HCT116 (cell line): ENCODE measurements around the gene ZNF300. TPM values are rescaled to one million over a fixed set of nuclear protein-coding genes. Genes with fewer than 3 reads are reported as not detected.
A peak's percentile ranks its signal among the peaks of the same experiment; 100 is the strongest.

Experiments
- ATAC-seq: fragments of 200-7000 bp; cut with Tn5 transposase; 2 replicates; pipeline ENCODE4 v1.9.1; 2020; ENCODE audit warnings: mild to moderate bottlenecking, moderate library complexity
- Bru-seq: library from RNA; stranded (reverse); fragments of 400-500 nt; gene quantifications from one replicate; lab custom pipeline; 2021; lab: Mats Ljungman, UMichigan
- BruChase-seq, 2 experiments: library from RNA; stranded (reverse); fragments of 400-500 nt; gene quantifications; one replicate each; lab custom pipeline; 2021; lab: Mats Ljungman, UMichigan
- BruUV-seq: library from RNA; stranded (reverse); fragments of 400-500 nt; replicated peaks from 2 replicates; lab custom pipeline; 2021; lab: Mats Ljungman, UMichigan
- CTCF ChIA-PET: fragments of 300-600 bp; sonication (Branson Sonifier 250); formaldehyde crosslinking; loops from one replicate; lab custom pipeline; 2021; ENCODE audit warnings: antibody characterized with exemption; lab: Charles Lee
- POLR2A ChIA-PET: fragments of 300-600, 350-600 bp; sonication (Branson Sonifier 250); formaldehyde crosslinking; loops from one replicate; lab custom pipeline; 2021; ENCODE audit warnings: antibody characterized with exemption; lab: Charles Lee
- RAD21 ChIA-PET, 2 experiments: fragments of 300-600 bp; sonication (Branson Sonifier 250); formaldehyde crosslinking; loops; one replicate each; lab custom pipeline; 2023; ENCODE audit warnings: low total read pairs in 2 of 2; ENCODE audit not compliant: uncharacterized antibody in 2 of 2, unreplicated experiment in 2 of 2, low non-redundant PET in 1 of 2; lab: Charles Lee
- DNase-seq: peaks from one replicate; pipeline ENCODE4 v3.0.0-alpha.2; 2010; ENCODE audit warnings: low read depth, low spot score
- H2AFZ ChIP-seq: fragments of 200-600 bp; shearing (Covaris generic), sonication (generic); 2 replicates; pipeline ENCODE4 v1.6.1; 2017; ENCODE audit warnings: low read depth, mixed run types, mixed read lengths, antibody characterized with exemption, low read length; ENCODE audit not compliant: poor library complexity, severe bottlenecking
- H3K27ac ChIP-seq: 2 replicates; pipeline ENCODE4 v1.5.1; 2012; ENCODE audit warnings: low read depth, low read length
- H3K27me3 ChIP-seq: fragments of 200-600 bp; sonication (generic); 2 replicates; pipeline ENCODE4 v1.6.1; 2016; ENCODE audit warnings: mixed run types, low read length, mixed read lengths; ENCODE audit not compliant: insufficient read depth
- H3K36me3 ChIP-seq, 2 experiments: fragments of 200-500 bp in 1 of 2; fragments of 200-600 bp in 1 of 2; sonication (Bioruptor generic) in 1 of 2; sonication (generic) in 1 of 2; 2 replicates each; pipeline versions ENCODE4 v1.5.1 to v1.6.1; 2014 to 2016; ENCODE audit warnings: low read length in 2 of 2, inconsistent platforms in 1 of 2, mixed read lengths in 1 of 2, mixed run types in 1 of 2; ENCODE audit not compliant: insufficient read depth in 2 of 2, control insufficient read depth in 1 of 2
- H3K4me1 ChIP-seq, 2 experiments: fragments of 200-600 bp in 1 of 2; sonication (generic) in 1 of 2; 2 replicates each; pipeline versions ENCODE4 v1.5.1 to v1.6.1; 2012 to 2017; ENCODE audit warnings: low read length in 2 of 2, inconsistent platforms in 1 of 2, mild to moderate bottlenecking in 1 of 2, mixed read lengths in 1 of 2, mixed run types in 1 of 2, moderate library complexity in 1 of 2; ENCODE audit not compliant: insufficient read depth in 2 of 2, control insufficient read depth in 1 of 2
- H3K4me2 ChIP-seq: fragments of 200-600 bp; sonication (generic); 2 replicates; pipeline ENCODE4 v1.6.1; 2017; ENCODE audit warnings: mixed run types, low read length, mixed read lengths
- H3K4me3 ChIP-seq, 2 experiments: fragments of 200-600 bp in 1 of 2; sonication (generic) in 1 of 2; replicated peaks in 1 of 2; 2 replicates each; pipeline ENCODE4 v1.5.1; 2011 to 2016; ENCODE audit warnings: low read length in 2 of 2, control low read depth in 1 of 2, low read depth in 1 of 2, mild to moderate bottlenecking in 1 of 2, mixed read lengths in 1 of 2, mixed run types in 1 of 2
- H3K79me2 ChIP-seq: fragments of 200-600 bp; sonication (generic); 2 replicates; pipeline ENCODE4 v1.6.1; 2017; ENCODE audit warnings: mild to moderate bottlenecking, mixed run types, low read length, moderate library complexity, mixed read lengths; ENCODE audit not compliant: insufficient read depth
- H3K9ac ChIP-seq: fragments of 200-600 bp; sonication (generic); 2 replicates; pipeline ENCODE4 v1.6.1; 2016; ENCODE audit warnings: low read length, mixed read lengths
- H3K9me2 ChIP-seq: fragments of 200-600 bp; sonication (generic), shearing (Covaris generic); 2 replicates; pipeline ENCODE4 v1.6.1; 2017; ENCODE audit warnings: mixed run types, mild to moderate bottlenecking, moderate library complexity; ENCODE audit not compliant: insufficient read depth
- H3K9me3 ChIP-seq, 2 experiments: fragments of 200-500 bp in 1 of 2; fragments of 200-600 bp in 1 of 2; sonication (Bioruptor generic) in 1 of 2; sonication (generic) in 1 of 2; 2 replicates each; pipeline ENCODE4 v1.6.1; 2014 to 2017; ENCODE audit warnings: low read length in 2 of 2, mixed read lengths in 2 of 2, inconsistent platforms in 1 of 2, low read depth in 1 of 2, mild to moderate bottlenecking in 1 of 2, mixed run types in 1 of 2, moderate library complexity in 1 of 2; ENCODE audit not compliant: control insufficient read depth in 1 of 2, insufficient read depth in 1 of 2
- H4K20me1 ChIP-seq: fragments of 200-600 bp; sonication (generic), shearing (Covaris generic); 2 replicates; pipeline ENCODE4 v1.6.1; 2017; ENCODE audit warnings: mixed run types, mild to moderate bottlenecking, moderate library complexity; ENCODE audit not compliant: insufficient read depth
- CBX3 ChIP-seq: IDR thresholded peaks from 2 replicates; pipeline ENCODE4 v1.6.1; 2012; ENCODE audit warnings: low read depth
- EGR1 ChIP-seq: IDR thresholded peaks from 2 replicates; pipeline ENCODE4 v1.6.1; 2012; ENCODE audit warnings: low read depth
- ELF1 ChIP-seq: IDR thresholded peaks from 2 replicates; pipeline ENCODE4 v1.6.1; 2012; ENCODE audit warnings: low read depth, borderline replicate concordance
- POLR2AphosphoS5 ChIP-seq: IDR thresholded peaks from 2 replicates; pipeline ENCODE4 v1.6.1; 2011; ENCODE audit warnings: mild to moderate bottlenecking, low read depth, low read length, moderate library complexity
- SP1 ChIP-seq: IDR thresholded peaks from 2 replicates; pipeline ENCODE4 v1.6.1; 2012; ENCODE audit warnings: low read depth
- SRF ChIP-seq: IDR thresholded peaks from 2 replicates; pipeline ENCODE4 v1.6.1; 2012; ENCODE audit warnings: low read depth
- TCF7L2 ChIP-seq: IDR thresholded peaks from 2 replicates; pipeline ENCODE4 v1.7.0; 2011; ENCODE audit warnings: borderline replicate concordance, inconsistent platforms; ENCODE audit not compliant: insufficient read depth, insufficient read length; ENCODE audit errors: extremely low read depth
- YY1 ChIP-seq: IDR thresholded peaks from 2 replicates; pipeline ENCODE4 v1.6.1; 2011; ENCODE audit warnings: low read length, low read depth, moderate library complexity, mild to moderate bottlenecking; ENCODE audit not compliant: insufficient replicate concordance; ENCODE audit errors: extremely low read depth
- intact Hi-C: fragments of 100-400 bp; cut with micrococcal nuclease; formaldehyde crosslinking; loops from 2 replicates; pipeline ENCODE4 v1.10.0; 2022
- long read RNA-seq: library from polyadenylated mRNA; unstranded; transcript quantifications from one replicate; pipeline ENCODE4 v2.0.0, GENCODE V29; 2021; ENCODE audit not compliant: unreplicated experiment
- polyA plus RNA-seq: library from polyadenylated mRNA; unstranded; fragments of >200 nt; gene quantifications from 2 replicates; pipeline ENCODE4 v1.2.1, GENCODE V29; 2012; ENCODE audit warnings: missing spikeins
- total RNA-seq: library from RNA; stranded (reverse); gene quantifications from one replicate; pipeline ENCODE4 v1.2.1, GENCODE V29; 2021; ENCODE audit not compliant: unreplicated experiment

ZNF300 gene
- total RNA-seq (0.05 TPM), Bru-seq, nascent RNA (percentile 14 among the genes with signal in this experiment), BruChase-seq, experiment 1, labeled RNA remaining after a 6-hour chase (percentile 7 among the genes with signal in this experiment), BruChase-seq, experiment 2, labeled RNA remaining after a 2-hour chase (percentile 10 among the genes with signal in this experiment)
- 0.02 TPM in 1 of 2 replicates, not detected in the other for polyA plus RNA-seq
- long read RNA-seq, result 0 reads

DNA sequence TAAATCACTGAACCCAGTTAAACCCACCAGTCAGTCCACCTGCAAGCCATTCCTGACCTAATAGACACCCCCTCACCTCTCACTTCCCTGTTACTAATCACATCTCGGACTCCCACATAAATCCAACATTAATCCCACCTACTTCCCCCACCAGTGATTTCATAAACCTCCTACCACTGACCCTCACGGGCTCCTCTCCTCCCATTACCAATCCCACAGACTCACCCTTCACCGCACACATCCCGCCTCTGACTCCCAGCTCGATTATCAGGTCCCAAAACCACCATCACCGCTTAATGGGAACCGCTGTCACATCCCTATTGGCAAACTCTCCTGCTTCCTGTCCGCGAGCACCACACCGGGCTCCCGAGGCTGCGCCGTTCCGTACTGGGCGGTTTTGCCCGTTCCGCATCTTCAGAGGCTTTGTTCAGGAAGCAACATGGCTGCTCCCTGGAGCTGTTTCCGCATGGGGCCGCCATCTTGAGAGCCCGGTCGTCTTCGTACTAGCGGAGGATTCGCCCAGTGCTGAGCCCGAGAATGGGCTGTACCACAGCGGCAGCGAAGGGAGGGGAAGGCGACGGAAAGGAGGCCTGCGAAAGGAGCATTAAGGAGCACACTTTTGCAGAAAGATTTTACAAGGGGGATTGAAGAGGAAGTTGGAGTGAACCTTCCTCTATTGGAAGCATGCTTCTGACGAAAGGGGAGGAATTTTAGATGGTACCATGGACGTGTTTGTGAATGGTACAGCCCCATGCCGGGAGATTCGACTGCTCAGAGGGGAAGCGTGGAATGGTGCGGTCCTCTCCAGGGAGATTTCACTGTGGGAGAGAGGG lies at the start of gene ZNF300:
TSS of gene ZNF300 (minus strand) at position 502 of the 833 bp plus-strand sequence. CDS start 1,825 bp downstream, outside the sequence.
- Histone ChIP-seq H3K4me3 (no peak within 1 kb of the TSS), H3K27me3 (no peaks in the 10 kb centered on the region)
- no peak for ATAC-seq
- TF ChIP-seq YY1 (no peak), SRF (no peak), CBX3 (no peak)
- TF ChIP-seq, all 23 proteins: peak for 0
- no peaks in the 10 kb centered on the region for H3K79me2 ChIP-seq
- CTCF ChIA-PET, result no interaction called here
- no peak within 1 kb of the TSS for H3K4me2 ChIP-seq
- no peak within 1 kb of the TSS for H3K27ac ChIP-seq
- no peaks in the 10 kb centered on the region for H4K20me1 ChIP-seq
- POLR2A ChIA-PET, result no interaction called here
- H3K9me3 ChIP-seq, result no peaks in the 10 kb centered on the region; a peak in 1 of 4 replicates
- no peaks in the 10 kb centered on the region for H3K36me3 ChIP-seq
- DNase-seq, result no peak
- BruUV-seq, result no TSS peak
- intact Hi-C loops, result no loop called here
- no peaks in the 10 kb centered on the region for H3K9me2 ChIP-seq
- H2AFZ ChIP-seq, result no peak within 1 kb of the TSS
- RAD21 ChIA-PET, result no interaction called here
- no peaks in the 10 kb centered on the region for H3K4me1 ChIP-seq
- no peak within 1 kb of the TSS for H3K9ac ChIP-seq

DNA sequence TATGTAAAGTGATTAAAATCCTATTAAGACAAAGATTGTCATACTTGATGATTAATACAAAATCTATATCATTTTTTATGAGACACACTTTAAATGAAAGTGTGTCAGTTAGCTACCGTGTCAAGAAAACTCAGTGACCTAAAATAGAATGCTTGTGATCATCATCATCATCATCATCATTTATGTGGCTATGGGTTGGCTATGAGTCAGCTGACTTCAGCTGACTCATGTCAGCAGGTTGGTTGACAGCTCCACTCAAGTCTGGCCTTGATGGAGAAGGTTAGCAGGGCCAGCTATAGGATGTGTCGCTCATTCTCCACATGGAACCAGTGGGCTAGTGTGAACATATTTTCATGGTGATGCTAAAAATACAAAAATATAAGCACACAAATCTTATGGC lies 43.8 kb upstream of the ZNF300 start:
- RAD21 ChIA-PET, result no interaction called here

More for the DNA sequence above, 43.8 kb upstream of the ZNF300 start:
- Histone ChIP-seq H3K4me1 (no peaks in the 10 kb centered on the region), H3K79me2 (no peaks in the 10 kb centered on the region), H3K36me3 (no peaks in the 10 kb centered on the region), H3K4me3 (no peak overlapping the region), H2AFZ (no peak overlapping the region), H4K20me1 (no peaks in the 10 kb centered on the region), H3K9ac (no peak overlapping the region), H3K27ac (no peak overlapping the region), H3K9me3 (peaks cover 6 to 17% of the 10 kb centered on the region in 2 experiments; a peak in 3 of 4 replicates), H3K9me2 (no peaks in the 10 kb centered on the region), H3K4me2 (no peak overlapping the region), H3K27me3 (no peaks in the 10 kb centered on the region)
- intact Hi-C loops, result no loop called here
- POLR2A ChIA-PET, result no interaction called here
- BruUV-seq, result no TSS peak
- no peak for ATAC-seq
- CTCF ChIA-PET, result no interaction called here
- TF ChIP-seq POLR2AphosphoS5 (no peak), SP1 (no peak), CBX3 (no peak), ELF1 (no peak), TCF7L2 (no peak), EGR1 (no peak)
- DNase-seq, result no peak
